Activated T-helper 2 cell treated with anti-CD3 and anti-CD28 coated beads, Interferon-gamma antibody, Interleukin-2, Interleukin-4, amounts not matched to agents 10 μg/mL and 5 μg/mL and 100 μg/mL, durations not matched to agents 14 hours and 24 hours and 36 hours (primary cell): ENCODE measurements around the gene TNFSF4. TPM values are rescaled to one million over a fixed set of nuclear protein-coding genes. Genes with fewer than 3 reads are reported as not detected.

Experiments used
- DNase-seq: peaks from one replicate; pipeline ENCODE4 v3.0.0; 2021; ENCODE audit warnings: low spot score
- H3K27ac Mint-ChIP-seq: one replicate; pipeline ENCODE4 v1.8.0; 2021; ENCODE audit warnings: mixed read lengths
- H3K27me3 Mint-ChIP-seq: one replicate; pipeline ENCODE4 v1.8.0; 2021; ENCODE audit warnings: low read depth, mixed read lengths
- H3K36me3 Mint-ChIP-seq: one replicate; pipeline ENCODE4 v1.8.0; 2021; ENCODE audit warnings: low read depth, mixed read lengths
- H3K4me1 Mint-ChIP-seq: one replicate; pipeline ENCODE4 v1.8.0; 2021; ENCODE audit warnings: low read depth, mixed read lengths
- H3K4me3 Mint-ChIP-seq: one replicate; pipeline ENCODE4 v1.8.0; 2021; ENCODE audit warnings: low read depth, mild to moderate bottlenecking, moderate library complexity, mixed read lengths
- H3K9me3 Mint-ChIP-seq: one replicate; pipeline ENCODE4 v1.8.0; 2021; ENCODE audit warnings: mixed read lengths
- intact Hi-C: fragments of 100-400 bp; cut with micrococcal nuclease; formaldehyde crosslinking; loops from one replicate; pipeline ENCODE4 v1.15.1; 2023
- total RNA-seq: library from RNA; stranded (reverse); gene quantifications from 2 replicates; pipeline ENCODE4 v1.2.3, GENCODE V29; 2022

TNFSF4 gene
- total RNA-seq, 1 donor from 2014 or later: 1.3 TPM

- Mint-ChIP-seq H3K4me1 (peaks cover 31% of the 10 kb centered on the region), H3K27me3 (peaks cover 43% of the 10 kb centered on the region), H3K4me3 (peak overlapping the region; percentile 61), H3K36me3 (no peaks in the 10 kb centered on the region), H3K27ac (no peak overlapping the region), H3K9me3 (no peaks in the 10 kb centered on the region)
- intact Hi-C loops: loop anchor here (2.0 to 10.0 kb wide), 3 partner anchors 171 to 561 kb away; no protein-coding TSS in a partner anchor
- no peak for DNase-seq
These were observed 1.7 kb downstream of the TNFSF4 start for GRCh38 chr1:173205146-173206051.

- H3K4me3 Mint-ChIP-seq: no peak overlapping the region
- H3K27ac Mint-ChIP-seq: no peak overlapping the region
- DNase-seq: no peak
- H3K27me3 Mint-ChIP-seq: peaks cover 40% of the 10 kb centered on the region
- H3K36me3 Mint-ChIP-seq: no peaks in the 10 kb centered on the region
- no peaks in the 10 kb centered on the region for H3K9me3 Mint-ChIP-seq
- intact Hi-C loops: loop anchor here (10.0 kb wide), 2 partner anchors 170 to 560 kb away; no protein-coding TSS in a partner anchor
- H3K4me1 Mint-ChIP-seq: peaks cover 31% of the 10 kb centered on the region
These were observed 2.4 kb downstream of the TNFSF4 start for GRCh38 chr1:173204693-173205092.

- Mint-ChIP-seq H3K9me3 (no peaks in the 10 kb centered on the region), H3K27me3 (peaks cover 49% of the 10 kb centered on the region), H3K4me1 (peaks cover 31% of the 10 kb centered on the region), H3K27ac (no peak overlapping the region), H3K36me3 (no peaks in the 10 kb centered on the region), H3K4me3 (no peak overlapping the region)
- intact Hi-C loops: loop anchor here (1.0 to 10.0 kb wide), 3 partner anchors 168 to 558 kb away; no protein-coding TSS in a partner anchor
- DNase-seq: no peak
These were observed 4.5 kb downstream of the TNFSF4 start for GRCh38 chr1:173202424-173203145.

GRCh38 chr1:173201969-173202368, 5.2 kb downstream of the TNFSF4 start:
- no peaks in the 10 kb centered on the region for H3K36me3 Mint-ChIP-seq
- H3K27ac Mint-ChIP-seq: no peak overlapping the region
- intact Hi-C loops: loop anchor here (1.0 to 10.0 kb wide), 3 partner anchors 167 to 557 kb away; no protein-coding TSS in a partner anchor
- peaks cover 51% of the 10 kb centered on the region for H3K27me3 Mint-ChIP-seq
- no peak overlapping the region for H3K4me3 Mint-ChIP-seq
- DNase-seq: no peak
- H3K9me3 Mint-ChIP-seq: no peaks in the 10 kb centered on the region
- peaks cover 26% of the 10 kb centered on the region for H3K4me1 Mint-ChIP-seq

- no peaks in the 10 kb centered on the region for H3K36me3 Mint-ChIP-seq
- intact Hi-C loops: loop anchor here (1.0 to 5.0 kb wide), 10 partner anchors 12 to 608 kb away; partner anchors contain the start of gene TNFSF4
These were observed 11.5 kb downstream of the TNFSF4 start for GRCh38 chr1:173195596-173196088.

GRCh38 chr1:173193639-173194038, 13.5 kb downstream of the TNFSF4 start:
- Mint-ChIP-seq H3K36me3 (no peaks in the 10 kb centered on the region), H3K9me3 (no peaks in the 10 kb centered on the region), H3K4me3 (no peak overlapping the region), H3K27ac (no peak overlapping the region), H3K27me3 (peaks cover 21% of the 10 kb centered on the region), H3K4me1 (peaks cover 17% of the 10 kb centered on the region)
- DNase-seq: no peak
- intact Hi-C loops: no loop called here

More at GRCh38 chr1:173195596-173196088, 11.5 kb downstream of the TNFSF4 start:
- peak overlapping the region; percentile 57 for H3K27ac Mint-ChIP-seq
- peaks cover 17% of the 10 kb centered on the region for H3K4me1 Mint-ChIP-seq
- no peak overlapping the region for H3K4me3 Mint-ChIP-seq
- peak; percentile 12 for DNase-seq
- peaks cover 33% of the 10 kb centered on the region for H3K27me3 Mint-ChIP-seq
- H3K9me3 Mint-ChIP-seq: no peaks in the 10 kb centered on the region

GRCh38 chr1:173191011-173191705, 16.0 kb downstream of the TNFSF4 start:
- Mint-ChIP-seq H3K27me3 (peaks cover 15% of the 10 kb centered on the region), H3K4me3 (no peak overlapping the region), H3K36me3 (no peaks in the 10 kb centered on the region), H3K9me3 (no peaks in the 10 kb centered on the region), H3K27ac (no peak overlapping the region), H3K4me1 (peaks cover 12% of the 10 kb centered on the region)
- intact Hi-C loops: no loop called here
- DNase-seq: no peak

- Mint-ChIP-seq H3K4me1 (peaks cover 5% of the 10 kb centered on the region), H3K9me3 (no peaks in the 10 kb centered on the region), H3K27ac (no peak overlapping the region), H3K4me3 (no peak overlapping the region), H3K27me3 (peaks cover 15% of the 10 kb centered on the region), H3K36me3 (no peaks in the 10 kb centered on the region)
- intact Hi-C loops: no loop called here
- DNase-seq: no peak
These were observed 16.8 kb downstream of the TNFSF4 start for GRCh38 chr1:173190101-173190936.

- Mint-ChIP-seq H3K36me3 (no peaks in the 10 kb centered on the region), H3K4me1 (no peaks in the 10 kb centered on the region), H3K9me3 (no peaks in the 10 kb centered on the region), H3K27me3 (peaks cover 13% of the 10 kb centered on the region), H3K27ac (no peak overlapping the region), H3K4me3 (no peak overlapping the region)
- DNase-seq: no peak
- intact Hi-C loops: no loop called here
These were observed 19.4 kb downstream of the TNFSF4 start for GRCh38 chr1:173187671-173188237.

GRCh38 chr1:173181791-173182190, 25.3 kb downstream of the TNFSF4 start:
- Mint-ChIP-seq H3K27me3 (peaks cover 4% of the 10 kb centered on the region), H3K36me3 (no peaks in the 10 kb centered on the region), H3K27ac (no peak overlapping the region), H3K4me3 (no peak overlapping the region), H3K4me1 (no peaks in the 10 kb centered on the region), H3K9me3 (no peaks in the 10 kb centered on the region)
- DNase-seq: no peak
- intact Hi-C loops: no loop called here

- no peaks in the 10 kb centered on the region for H3K36me3 Mint-ChIP-seq
- peaks cover 18% of the 10 kb centered on the region for H3K9me3 Mint-ChIP-seq
- H3K4me3 Mint-ChIP-seq: no peak overlapping the region
- H3K27ac Mint-ChIP-seq: no peak overlapping the region
- intact Hi-C loops: no loop called here
- no peaks in the 10 kb centered on the region for H3K4me1 Mint-ChIP-seq
- peaks cover 2% of the 10 kb centered on the region for H3K27me3 Mint-ChIP-seq
- no peak for DNase-seq
These were observed 30.9 kb downstream of the TNFSF4 start for GRCh38 chr1:173176246-173176645.
